ENCODE data around the gene MARCKSL1.
"Not testable (repeated sequence)": the region's sequence is repeated elsewhere in the genome, so short reads cannot be mapped to it uniquely, and the experiment has no call there.

The MARCKSL1 gene

GRCh38 chr1:32333251-32333963 is 2.6 kb downstream of the MARCKSL1 start:
- DNase-seq (ENCODE audit: low spot score): no peak

GRCh38 chr1:32332290-32333079 is 3.5 kb downstream of the MARCKSL1 start:
- no peak for DNase-seq (ENCODE audit: low spot score)

GRCh38 chr1:32331549-32331948 is 4.5 kb downstream of the MARCKSL1 start:
- DNase-seq (ENCODE audit: low spot score): no peak

GRCh38 chr1:32330558-32331151 is 5.4 kb downstream of the MARCKSL1 start:
- DNase-seq (ENCODE audit: low spot score): no peak

GRCh38 chr1:32329931-32330466 is 6.0 kb downstream of the MARCKSL1 start:
- DNase-seq (ENCODE audit: low spot score): no peak

GRCh38 chr1:32327204-32327603 is 8.8 kb downstream of the MARCKSL1 start:
- DNase-seq (ENCODE audit: low spot score): no peak

GRCh38 chr1:32321712-32322291 is 14.2 kb downstream of the MARCKSL1 start:
- DNase-seq (ENCODE audit: low spot score): no peak

- DNase-seq (ENCODE audit: low spot score): no peak
These were observed 17.7 kb downstream of the MARCKSL1 start for GRCh38 chr1:32318127-32318869.

- peak; percentile 63 for DNase-seq (ENCODE audit: low spot score)
These were observed 19.1 kb downstream of the MARCKSL1 start for GRCh38 chr1:32316903-32317277.

GRCh38 chr1:32311709-32312393 is 24.2 kb downstream of the MARCKSL1 start:
- DNase-seq (ENCODE audit: low spot score): no peak

GRCh38 chr1:32309960-32310359 is 26.1 kb downstream of the MARCKSL1 start:
- no peak for DNase-seq (ENCODE audit: low spot score)

- DNase-seq (ENCODE audit: low spot score): no peak
These were observed 28.7 kb downstream of the MARCKSL1 start for GRCh38 chr1:32307324-32307723.

- no peak for DNase-seq (ENCODE audit: low spot score)
These were observed 30.7 kb downstream of the MARCKSL1 start for GRCh38 chr1:32305310-32305709.

- no peak for DNase-seq (ENCODE audit: low spot score)
These were observed 31.9 kb downstream of the MARCKSL1 start for GRCh38 chr1:32303997-32304622.

GRCh38 chr1:32303358-32303757 is 32.7 kb downstream of the MARCKSL1 start:
- no peak for DNase-seq (ENCODE audit: low spot score)

GRCh38 chr1:32299327-32299726 is 36.7 kb downstream of the MARCKSL1 start:
- DNase-seq (ENCODE audit: low spot score): no peak

- not testable (repeated sequence) for DNase-seq (ENCODE audit: low spot score)
These were observed 37.8 kb downstream of the MARCKSL1 start for GRCh38 chr1:32298211-32298610.

- DNase-seq (ENCODE audit: low spot score): peak; percentile 99
These were observed 44.1 kb downstream of the MARCKSL1 start, which contains the start of gene HDAC1 for GRCh38 chr1:32291708-32292538. Gene HDAC1, plus strand, starts transcription at chr1:32292083. Its CDS starts 87 bp downstream, at chr1:32292170.

- DNase-seq (ENCODE audit: low spot score): no peak
These were observed 44.8 kb downstream of the MARCKSL1 start for GRCh38 chr1:32291145-32291707.
